ENCODE measurements around the gene DIS3L.
"Not testable (repeated sequence)": the region's sequence is repeated elsewhere in the genome, so short reads cannot be mapped to it uniquely, and the experiment has no call there.

DIS3L gene

GRCh38 chr15:66292571-66293418, 573 bp upstream of the DIS3L start:
- peaks cover 26% of the 10 kb centered on the region for H3K4me1 ChIP-seq (ENCODE audit: control insufficient read depth, insufficient read depth, low read length)
- H3K9me3 ChIP-seq (ENCODE audit: control insufficient read depth in 2 of 2, low read length in 2 of 2) = no peaks in the 10 kb centered on the region
- peak overlapping the region; percentile 83 to 84 for H3K4me3 ChIP-seq (ENCODE audit: low read length in 2 of 2)
- peak overlapping the region; percentile 92 to 94 for H3K9ac ChIP-seq (ENCODE audit: low read length in 2 of 2)
- H3K27ac ChIP-seq (ENCODE audit: low read length) = peak overlapping the region; percentile 76
- no peaks in the 10 kb centered on the region for H3K36me3 ChIP-seq (ENCODE audit: control insufficient read depth in 2 of 2, insufficient read depth in 2 of 2, low read length in 2 of 2)
- H3K27me3 ChIP-seq (ENCODE audit: control insufficient read depth in 1 of 2, insufficient read depth in 2 of 2, low read length in 2 of 2) = no peaks in the 10 kb centered on the region

- peaks cover 22% of the 10 kb centered on the region for H3K4me1 ChIP-seq (ENCODE audit: control insufficient read depth, insufficient read depth, low read length)
- peak overlapping the region; percentile 83 to 85 for H3K4me3 ChIP-seq (ENCODE audit: low read length in 2 of 2)
- no peaks in the 10 kb centered on the region for H3K9me3 ChIP-seq (ENCODE audit: control insufficient read depth in 2 of 2, low read length in 2 of 2)
- peak overlapping the region; percentile 67 to 94 for H3K9ac ChIP-seq (ENCODE audit: low read length in 2 of 2)
- peaks cover 0 to 5% of the 10 kb centered on the region in 2 donors for H3K36me3 ChIP-seq (ENCODE audit: control insufficient read depth in 2 of 2, insufficient read depth in 2 of 2, low read length in 2 of 2)
- no peaks in the 10 kb centered on the region for H3K27me3 ChIP-seq (ENCODE audit: control insufficient read depth in 1 of 2, insufficient read depth in 2 of 2, low read length in 2 of 2)
- peak overlapping the region; percentile 80 for H3K27ac ChIP-seq (ENCODE audit: low read length)
These were observed 976 bp downstream of the DIS3L start for GRCh38 chr15:66294157-66294931.

DNA sequence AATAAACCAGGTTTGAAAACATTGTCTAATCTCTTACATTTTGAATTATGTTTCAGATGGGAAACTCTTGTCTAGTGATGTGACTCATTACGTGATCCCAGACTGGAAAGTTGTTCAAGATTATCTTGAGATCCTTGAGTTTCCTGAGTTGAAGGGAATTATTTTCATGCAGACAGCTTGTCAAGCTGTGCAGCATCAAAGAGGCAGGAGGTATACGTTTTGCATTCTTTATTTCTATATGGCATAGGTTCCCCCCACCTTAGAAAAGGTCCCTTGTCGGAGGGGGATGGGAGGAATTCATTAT, 1.5 kb downstream of the DIS3L start:
- H3K9ac ChIP-seq (ENCODE audit: low read length in 2 of 2) = peak overlapping the region; percentile 67 to 94
- H3K9me3 ChIP-seq (ENCODE audit: control insufficient read depth in 2 of 2, low read length in 2 of 2) = no peaks in the 10 kb centered on the region
- no peaks in the 10 kb centered on the region for H3K27me3 ChIP-seq (ENCODE audit: control insufficient read depth in 1 of 2, insufficient read depth in 2 of 2, low read length in 2 of 2)
- peaks cover 22% of the 10 kb centered on the region for H3K4me1 ChIP-seq (ENCODE audit: control insufficient read depth, insufficient read depth, low read length)
- H3K27ac ChIP-seq (ENCODE audit: low read length) = no peak overlapping the region
- H3K4me3 ChIP-seq (ENCODE audit: low read length in 2 of 2) = peak overlapping the region; percentile 83 to 85
- peaks cover 0 to 5% of the 10 kb centered on the region in 2 donors for H3K36me3 ChIP-seq (ENCODE audit: control insufficient read depth in 2 of 2, insufficient read depth in 2 of 2, low read length in 2 of 2)

DNA sequence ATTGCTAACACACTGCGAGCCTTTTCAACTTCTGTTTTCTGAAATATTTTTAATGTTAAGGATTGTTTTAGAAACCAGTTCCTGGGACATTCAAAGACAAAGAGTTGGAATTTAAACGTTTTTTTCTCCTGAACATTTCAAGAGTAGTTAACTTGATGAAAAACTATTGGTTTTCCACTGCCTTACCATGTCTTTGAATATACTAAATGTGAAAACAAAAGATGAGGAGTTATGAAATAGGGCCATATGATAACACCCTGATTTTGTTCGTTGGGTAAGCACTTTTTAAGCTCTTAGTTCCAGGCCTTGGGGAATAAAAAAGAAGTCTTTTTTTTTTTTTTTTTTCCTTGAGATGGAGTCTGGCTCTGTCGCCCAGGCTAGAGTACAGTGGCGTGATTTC, 2.8 kb downstream of the DIS3L start:
- no peaks in the 10 kb centered on the region for H3K27me3 ChIP-seq (ENCODE audit: control insufficient read depth in 1 of 2, insufficient read depth in 2 of 2, low read length in 2 of 2)
- H3K27ac ChIP-seq (ENCODE audit: low read length) = no peak overlapping the region
- no peaks in the 10 kb centered on the region for H3K9me3 ChIP-seq (ENCODE audit: control insufficient read depth in 2 of 2, low read length in 2 of 2)
- H3K4me3 ChIP-seq (ENCODE audit: low read length in 2 of 2) = no peak overlapping the region
- H3K9ac ChIP-seq (ENCODE audit: low read length in 2 of 2) = no peak overlapping the region
- H3K36me3 ChIP-seq (ENCODE audit: control insufficient read depth in 2 of 2, insufficient read depth in 2 of 2, low read length in 2 of 2) = peaks cover 0 to 5% of the 10 kb centered on the region in 2 donors
- H3K4me1 ChIP-seq (ENCODE audit: control insufficient read depth, insufficient read depth, low read length) = peaks cover 22% of the 10 kb centered on the region

DNA sequence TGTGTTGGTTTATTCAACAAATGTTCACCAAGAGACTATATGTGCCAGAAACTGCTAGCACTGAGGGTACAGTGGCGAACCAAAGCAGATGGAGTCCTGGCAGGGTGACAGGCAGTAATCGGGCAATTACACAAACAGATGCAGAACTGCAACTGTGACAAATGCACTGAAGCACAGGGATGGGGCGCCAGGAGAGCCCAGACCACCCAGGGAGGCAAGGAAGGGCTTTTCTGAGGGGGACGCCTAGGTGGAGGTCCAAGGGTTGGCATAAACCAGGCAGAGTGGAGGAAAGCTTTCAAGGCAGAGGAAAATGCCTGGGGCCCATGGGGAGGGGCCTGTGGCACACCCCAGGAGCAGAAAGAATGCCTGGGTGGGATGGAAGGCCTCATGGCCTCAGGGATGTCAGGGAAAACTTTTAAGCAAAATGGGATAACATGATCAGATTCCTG, 5.5 kb downstream of the DIS3L start:
- Histone ChIP-seq H3K27me3 (ENCODE audit: control insufficient read depth in 1 of 2, insufficient read depth in 2 of 2, low read length in 2 of 2) (no peaks in the 10 kb centered on the region), H3K4me1 (ENCODE audit: control insufficient read depth, insufficient read depth, low read length) (peaks cover 8% of the 10 kb centered on the region), H3K9me3 (ENCODE audit: control insufficient read depth in 2 of 2, low read length in 2 of 2) (no peaks in the 10 kb centered on the region), H3K4me3 (ENCODE audit: low read length in 2 of 2) (no peak overlapping the region), H3K36me3 (ENCODE audit: control insufficient read depth in 2 of 2, insufficient read depth in 2 of 2, low read length in 2 of 2) (peaks cover 3 to 14% of the 10 kb centered on the region in 2 donors), H3K9ac (ENCODE audit: low read length in 2 of 2) (no peak overlapping the region), H3K27ac (ENCODE audit: low read length) (no peak overlapping the region)

GRCh38 chr15:66302489-66303278, 9.3 kb downstream of the DIS3L start:
- Histone ChIP-seq H3K27me3 (ENCODE audit: control insufficient read depth in 1 of 2, insufficient read depth in 2 of 2, low read length in 2 of 2) (no peaks in the 10 kb centered on the region), H3K36me3 (ENCODE audit: control insufficient read depth in 2 of 2, insufficient read depth in 2 of 2, low read length in 2 of 2) (peaks cover 4 to 21% of the 10 kb centered on the region in 2 donors), H3K27ac (ENCODE audit: low read length) (no peak overlapping the region), H3K9ac (ENCODE audit: low read length in 2 of 2) (no peak overlapping the region), H3K4me3 (ENCODE audit: low read length in 2 of 2) (no peak overlapping the region), H3K9me3 (ENCODE audit: control insufficient read depth in 2 of 2, low read length in 2 of 2) (no peaks in the 10 kb centered on the region), H3K4me1 (ENCODE audit: control insufficient read depth, insufficient read depth, low read length) (no peaks in the 10 kb centered on the region)

DNA sequence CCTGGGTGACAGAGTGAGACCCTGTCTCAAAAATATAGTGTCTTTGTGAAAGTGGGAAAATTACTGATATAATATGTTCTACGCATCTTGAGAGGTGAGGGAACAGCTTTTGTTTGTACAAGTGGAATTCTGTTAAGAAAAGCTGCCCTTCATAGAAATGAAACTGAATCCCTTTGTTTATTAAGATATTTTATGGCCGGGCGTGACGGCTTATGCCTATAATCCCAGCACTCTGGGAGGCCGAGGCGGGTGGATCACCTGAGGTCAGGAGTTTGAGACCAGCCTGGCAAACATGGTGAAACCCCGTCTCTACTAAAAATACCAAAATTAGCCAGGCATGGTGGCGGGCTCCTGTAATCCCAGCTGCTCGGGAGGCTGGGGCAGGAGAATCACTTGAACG, 11.1 kb downstream of the DIS3L start:
- H3K4me1 ChIP-seq (ENCODE audit: control insufficient read depth, insufficient read depth, low read length); H3K27ac ChIP-seq (ENCODE audit: low read length); H3K9me3 ChIP-seq (ENCODE audit: control insufficient read depth in 2 of 2, low read length in 2 of 2); H3K27me3 ChIP-seq (ENCODE audit: control insufficient read depth in 1 of 2, insufficient read depth in 2 of 2, low read length in 2 of 2); H3K4me3 ChIP-seq (ENCODE audit: low read length in 2 of 2); H3K9ac ChIP-seq (ENCODE audit: low read length in 2 of 2): not testable (repeated sequence)
- peaks cover 19 to 29% of the 10 kb centered on the region in 2 donors for H3K36me3 ChIP-seq (ENCODE audit: control insufficient read depth in 2 of 2, insufficient read depth in 2 of 2, low read length in 2 of 2)

DNA sequence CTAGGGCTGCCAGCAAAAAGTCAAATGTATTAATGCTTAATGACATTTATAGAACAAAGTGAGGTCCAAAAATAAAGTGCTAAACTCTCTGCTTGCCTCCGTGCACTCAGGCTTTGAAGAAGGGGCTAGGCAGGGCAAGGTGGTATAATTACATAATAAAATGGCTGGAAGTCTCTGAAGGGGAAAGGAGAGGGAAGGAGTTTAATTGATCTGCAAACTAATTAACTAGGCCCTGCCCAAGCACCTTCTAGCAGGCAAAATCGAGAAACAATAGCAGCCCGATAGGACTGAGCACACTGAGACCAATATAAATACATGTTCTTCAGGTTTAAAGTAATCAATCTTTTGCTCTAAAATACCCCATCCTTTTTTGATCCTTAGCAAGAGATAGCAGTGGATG, 13.0 kb downstream of the DIS3L start:
- peaks cover 28 to 41% of the 10 kb centered on the region in 2 donors for H3K36me3 ChIP-seq (ENCODE audit: control insufficient read depth in 2 of 2, insufficient read depth in 2 of 2, low read length in 2 of 2)
- H3K4me1 ChIP-seq (ENCODE audit: control insufficient read depth, insufficient read depth, low read length) = no peaks in the 10 kb centered on the region
- no peak overlapping the region for H3K4me3 ChIP-seq (ENCODE audit: low read length in 2 of 2)
- no peak overlapping the region for H3K27ac ChIP-seq (ENCODE audit: low read length)
- H3K9me3 ChIP-seq (ENCODE audit: control insufficient read depth in 2 of 2, low read length in 2 of 2) = no peaks in the 10 kb centered on the region
- H3K27me3 ChIP-seq (ENCODE audit: control insufficient read depth in 1 of 2, insufficient read depth in 2 of 2, low read length in 2 of 2) = no peaks in the 10 kb centered on the region
- H3K9ac ChIP-seq (ENCODE audit: low read length in 2 of 2) = no peak overlapping the region

DNA sequence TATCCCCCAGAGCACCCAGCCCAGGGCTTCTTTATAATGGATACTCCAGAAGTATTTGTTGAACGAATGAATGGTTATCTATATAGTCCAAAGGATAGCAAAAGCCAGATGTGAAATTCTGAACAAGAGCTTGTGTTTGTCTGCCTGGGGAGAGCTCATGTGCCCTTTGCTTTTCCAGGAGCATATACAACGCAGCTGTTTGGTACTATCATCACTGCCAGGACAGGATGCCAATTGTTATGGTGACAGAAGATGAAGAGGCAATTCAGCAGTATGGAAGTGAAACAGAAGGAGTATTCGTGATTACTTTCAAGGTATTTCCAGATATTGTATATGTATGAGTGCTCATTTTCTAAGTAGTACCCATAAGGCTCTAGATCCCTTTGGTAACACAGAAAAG, 15.2 kb downstream of the DIS3L start:
- Histone ChIP-seq H3K4me3 (ENCODE audit: low read length in 2 of 2) (no peak overlapping the region), H3K36me3 (ENCODE audit: control insufficient read depth in 2 of 2, insufficient read depth in 2 of 2, low read length in 2 of 2) (peaks cover 37 to 42% of the 10 kb centered on the region in 2 donors), H3K4me1 (ENCODE audit: control insufficient read depth, insufficient read depth, low read length) (no peaks in the 10 kb centered on the region), H3K9ac (ENCODE audit: low read length in 2 of 2) (no peak overlapping the region), H3K27me3 (ENCODE audit: control insufficient read depth in 1 of 2, insufficient read depth in 2 of 2, low read length in 2 of 2) (no peaks in the 10 kb centered on the region), H3K27ac (ENCODE audit: low read length) (no peak overlapping the region), H3K9me3 (ENCODE audit: control insufficient read depth in 2 of 2, low read length in 2 of 2) (no peaks in the 10 kb centered on the region)

GRCh38 chr15:66309828-66310227, 16.5 kb downstream of the DIS3L start:
- Histone ChIP-seq H3K9ac (ENCODE audit: low read length in 2 of 2) (no peak overlapping the region), H3K27me3 (ENCODE audit: control insufficient read depth in 1 of 2, insufficient read depth in 2 of 2, low read length in 2 of 2) (no peaks in the 10 kb centered on the region), H3K9me3 (ENCODE audit: control insufficient read depth in 2 of 2, low read length in 2 of 2) (no peaks in the 10 kb centered on the region), H3K4me1 (ENCODE audit: control insufficient read depth, insufficient read depth, low read length) (no peaks in the 10 kb centered on the region), H3K4me3 (ENCODE audit: low read length in 2 of 2) (no peak overlapping the region), H3K27ac (ENCODE audit: low read length) (no peak overlapping the region), H3K36me3 (ENCODE audit: control insufficient read depth in 2 of 2, insufficient read depth in 2 of 2, low read length in 2 of 2) (peaks cover 41 to 49% of the 10 kb centered on the region in 2 donors)
